Astrocyte of the cerebellum (primary cell): ENCODE data around the gene NEU2.
A peak's percentile ranks its signal among the peaks of the same experiment; 100 is the strongest.

Experiments
- DNase-seq: peaks from one replicate; pipeline ENCODE4 v3.0.0-alpha.2; 2011; ENCODE audit warnings: low read depth
- H3K4me3 ChIP-seq: 2 replicates; pipeline ENCODE4 v1.5.1; 2011; ENCODE audit warnings: mild to moderate bottlenecking, low read depth, low read length, moderate library complexity
- CTCF ChIP-seq: IDR thresholded peaks from 2 replicates; pipeline ENCODE4 v1.5.1; 2012; ENCODE audit warnings: low read length, low read depth, moderate library complexity, mild to moderate bottlenecking; ENCODE audit errors: missing control alignments
- in situ Hi-C: cut with HindIII; loops from 2 replicates; pipeline ENCODE4 v1.10.0; 2017; ENCODE audit warnings: low sequenced_read_pairs

Gene NEU2

GRCh38 chr2:233023007-233023760 is 9.3 kb upstream of the NEU2 start:
- no peak overlapping the region for H3K4me3 ChIP-seq
- DNase-seq, result no peak
- in situ Hi-C loops, result no loop called here
- no peak for TF ChIP-seq CTCF

GRCh38 chr2:233023761-233024410 is 8.6 kb upstream of the NEU2 start:
- no peak for DNase-seq
- no peak overlapping the region for H3K4me3 ChIP-seq
- in situ Hi-C loops, result no loop called here
- no peak for TF ChIP-seq CTCF

GRCh38 chr2:233025706-233026105 is 6.8 kb upstream of the NEU2 start:
- in situ Hi-C loops, result no loop called here
- no peak for DNase-seq
- no peak overlapping the region for H3K4me3 ChIP-seq
- no peak for TF ChIP-seq CTCF

- in situ Hi-C loops, result no loop called here
- DNase-seq, result peak; percentile 74
- peak; percentile 13 for TF ChIP-seq CTCF
- H3K4me3 ChIP-seq, result no peak overlapping the region
Observed at GRCh38 chr2:233026198-233026813, 6.2 kb upstream of the NEU2 start.

- no peak for DNase-seq
- no peak for TF ChIP-seq CTCF
- in situ Hi-C loops, result no loop called here
- no peak overlapping the region for H3K4me3 ChIP-seq
Observed at GRCh38 chr2:233029321-233029720, 3.2 kb upstream of the NEU2 start.

- no peak for DNase-seq
- no peak for TF ChIP-seq CTCF
- in situ Hi-C loops, result no loop called here
- H3K4me3 ChIP-seq, result no peak overlapping the region
Observed at GRCh38 chr2:233031556-233032500, 644 bp upstream of the NEU2 start.
